Colon (tissue), 2 donors: ENCODE results near the gene SNAI1.
"Not testable (repeated sequence)": the region's sequence is repeated elsewhere in the genome, so short reads cannot be mapped to it uniquely, and the experiment has no call there.

Experiments
- FAIRE-seq: peaks from 2 replicates; lab custom pipeline; 2012; peaks lifted over from hg19 to GRCh38; lab: Jason Lieb, UNC
- donor health status: control.
- donor health status: control.

SNAI1 gene

DNA sequence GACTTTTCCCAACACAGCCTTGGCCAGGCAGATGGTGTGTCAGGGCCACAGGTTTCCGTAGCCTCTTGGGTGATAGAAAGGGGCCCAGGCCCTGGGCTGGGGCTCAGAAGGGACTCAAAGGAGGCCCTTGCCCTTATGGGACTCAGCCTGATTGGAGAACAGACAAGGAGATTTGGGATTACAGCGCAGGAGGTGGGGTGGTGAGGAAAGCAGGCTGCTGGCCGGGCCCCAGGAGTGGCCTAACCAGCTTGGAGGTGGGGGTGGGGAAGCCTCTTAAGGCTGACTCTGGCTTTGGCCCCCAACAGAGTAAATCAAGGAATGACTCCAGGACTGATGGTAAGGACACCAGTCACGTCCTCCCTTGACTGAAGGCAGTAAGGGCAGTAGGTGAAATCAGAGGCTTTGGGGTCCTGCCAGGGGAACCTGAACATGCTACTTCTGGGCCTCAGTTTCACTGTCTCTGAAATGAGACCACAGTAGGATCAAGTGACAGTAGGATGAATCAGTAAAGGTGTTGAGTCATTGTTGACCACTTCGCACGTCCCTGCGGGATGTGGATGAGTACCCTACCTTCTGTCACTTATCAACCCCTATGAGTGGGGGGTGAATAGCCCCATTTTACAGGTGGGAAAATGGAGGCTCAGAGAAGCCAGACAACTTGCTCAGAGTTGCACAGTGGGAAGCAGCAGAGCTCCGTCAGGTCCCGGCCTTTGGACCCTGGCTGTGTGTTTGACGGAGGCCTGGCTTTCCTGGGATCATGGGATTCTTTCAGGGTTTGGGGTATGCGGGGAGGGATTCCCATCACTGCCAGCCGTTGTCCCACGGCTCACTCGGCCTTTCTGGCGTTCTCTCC is 4.5 kb downstream of the SNAI1 start:
- no peak for FAIRE-seq

- no peak for FAIRE-seq
Measured at GRCh38 chr20:49987868-49988690, 5.3 kb downstream of the SNAI1 start.

DNA sequence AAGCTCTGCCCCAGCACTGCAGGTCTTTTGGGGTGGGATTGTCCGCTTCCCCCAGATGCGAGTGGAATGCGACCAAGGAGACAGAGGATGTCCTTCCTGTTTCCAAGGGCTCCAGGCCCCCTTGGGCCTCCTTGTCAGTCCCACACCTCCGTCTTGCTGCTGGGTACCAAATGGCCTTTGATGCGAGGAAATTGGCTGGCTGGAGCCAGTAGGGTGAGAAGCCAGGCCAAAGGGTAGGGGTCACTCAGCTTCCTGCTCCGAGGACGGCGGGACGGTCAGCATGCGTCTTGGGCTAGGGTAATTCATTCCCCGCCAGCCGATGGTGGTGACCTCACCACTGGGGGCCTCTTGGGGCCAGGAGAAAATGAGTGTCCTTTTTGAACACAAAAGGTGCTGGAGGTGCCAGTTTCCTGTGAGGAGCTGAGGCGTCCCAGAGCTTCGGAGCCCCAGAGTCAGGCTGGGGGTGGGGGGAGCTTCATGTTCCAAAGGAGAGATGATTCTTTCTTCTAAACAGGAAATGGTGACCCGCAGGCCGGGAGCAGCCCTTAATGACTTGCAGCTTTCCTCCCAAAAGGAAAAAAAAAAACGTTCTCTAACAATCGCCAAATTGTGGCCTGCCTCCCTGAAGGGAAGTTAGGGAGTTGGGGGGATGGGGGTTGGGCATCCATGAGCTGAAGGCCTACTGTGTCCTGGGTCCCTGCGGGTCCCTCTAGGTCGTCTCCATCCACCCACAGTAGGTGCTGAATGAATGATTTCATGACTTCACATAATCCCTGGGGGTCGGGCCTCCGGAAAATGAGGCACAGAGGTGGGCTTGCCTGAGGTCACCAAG is 6.7 kb downstream of the SNAI1 start:
- FAIRE-seq = no peak

DNA sequence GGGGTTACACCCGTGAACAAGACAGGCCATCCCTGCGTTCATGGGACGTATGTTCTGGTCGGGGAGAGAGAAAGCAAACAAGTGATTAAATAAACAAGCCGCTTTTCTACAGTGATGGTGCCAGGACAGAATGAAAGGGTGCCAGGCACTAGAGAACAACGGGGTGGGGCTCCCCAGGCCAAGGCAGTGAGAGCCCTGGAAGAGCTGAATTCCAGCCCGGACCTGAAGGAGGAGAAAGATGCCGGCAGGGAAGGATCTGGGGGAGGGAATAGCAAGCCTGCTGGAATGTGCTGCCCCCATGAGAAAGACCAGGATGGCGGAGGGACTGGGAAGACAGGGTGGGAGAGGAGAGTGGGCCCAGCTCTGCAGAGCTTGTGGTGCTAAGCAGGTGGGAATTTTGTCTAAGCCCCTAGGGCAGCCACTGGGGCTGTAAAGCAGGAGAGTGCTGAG is 7.5 kb downstream of the SNAI1 start:
- no peak for FAIRE-seq

- FAIRE-seq = no peak
Measured at GRCh38 chr20:49993301-49993751, 10.5 kb downstream of the SNAI1 start.

DNA sequence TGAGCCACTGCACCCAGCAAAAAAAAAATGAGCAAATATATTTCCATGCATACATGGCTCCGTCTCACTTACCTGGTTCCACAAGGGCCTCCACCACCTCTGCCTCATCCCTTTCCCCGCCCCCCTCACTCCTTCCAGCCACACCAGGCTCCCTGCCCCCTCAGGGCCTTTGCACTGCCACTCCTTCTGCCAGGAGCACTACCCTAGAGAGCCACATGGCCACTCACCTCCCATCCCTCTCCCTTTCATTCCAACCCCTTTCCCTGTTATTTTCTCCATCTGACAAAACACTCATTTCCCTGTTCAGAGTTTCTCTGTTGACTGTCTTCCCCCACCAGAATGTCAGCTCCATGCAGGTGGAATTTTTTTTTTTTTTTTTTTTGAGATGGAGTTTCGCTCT is 12.8 kb downstream of the SNAI1 start:
- no peak for FAIRE-seq

DNA sequence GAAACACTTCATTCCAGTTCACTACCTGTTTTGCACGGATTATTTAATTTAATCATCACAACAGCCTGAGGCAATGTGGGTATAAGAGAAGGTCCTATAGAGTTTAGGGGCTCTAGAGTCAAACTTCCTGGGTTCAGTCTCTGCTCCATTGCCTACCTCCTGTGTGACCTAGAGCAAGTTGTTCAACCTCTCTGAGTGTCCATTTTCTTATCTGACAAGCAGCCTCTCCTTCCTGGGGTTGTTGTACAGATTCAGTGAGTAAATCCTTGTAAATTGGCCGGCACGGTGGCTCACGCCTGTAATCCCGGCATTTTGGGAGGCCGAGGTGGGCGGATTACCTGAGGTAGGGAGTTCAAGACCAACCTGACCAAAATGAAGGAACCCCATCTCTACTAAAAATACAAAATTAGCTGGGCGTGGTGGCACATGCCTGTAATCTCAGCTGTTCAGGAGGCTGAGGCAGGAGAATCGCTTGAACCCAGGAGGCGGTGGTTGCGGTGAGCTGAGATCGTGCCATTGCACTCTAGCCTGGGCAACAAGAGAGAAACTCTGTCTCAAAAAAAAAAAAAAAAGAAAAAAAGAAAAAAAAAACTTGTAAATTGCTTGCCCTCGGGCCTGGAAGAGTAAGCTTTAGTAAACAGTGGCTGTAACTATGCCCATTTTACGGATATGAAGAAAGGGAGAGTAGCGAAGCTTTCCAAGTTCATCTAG is 15.9 kb downstream of the SNAI1 start:
- not testable (repeated sequence) for FAIRE-seq

DNA sequence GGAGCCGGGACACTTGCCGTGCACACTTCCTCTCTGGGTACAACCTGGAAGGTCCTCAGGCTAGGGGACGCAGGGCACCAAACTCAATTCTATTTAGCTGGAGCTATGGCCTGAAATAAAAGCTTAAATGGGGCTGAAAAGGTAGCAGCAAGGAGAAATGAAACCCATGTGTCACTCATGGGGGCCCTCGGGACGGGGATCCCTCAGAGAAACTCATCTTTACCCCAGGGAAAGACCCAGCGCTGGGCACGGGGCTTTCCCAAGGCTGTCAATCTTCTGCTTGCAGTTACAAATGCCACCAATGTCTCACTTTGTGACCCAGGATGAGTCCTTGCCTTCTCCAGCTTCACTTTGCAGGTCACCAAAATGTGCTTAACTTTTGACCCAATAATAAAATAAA is 16.5 kb downstream of the SNAI1 start:
- no peak for FAIRE-seq

GRCh38 chr20:50000548-50001222 is 17.9 kb downstream of the SNAI1 start:
- FAIRE-seq = not testable (repeated sequence)

DNA sequence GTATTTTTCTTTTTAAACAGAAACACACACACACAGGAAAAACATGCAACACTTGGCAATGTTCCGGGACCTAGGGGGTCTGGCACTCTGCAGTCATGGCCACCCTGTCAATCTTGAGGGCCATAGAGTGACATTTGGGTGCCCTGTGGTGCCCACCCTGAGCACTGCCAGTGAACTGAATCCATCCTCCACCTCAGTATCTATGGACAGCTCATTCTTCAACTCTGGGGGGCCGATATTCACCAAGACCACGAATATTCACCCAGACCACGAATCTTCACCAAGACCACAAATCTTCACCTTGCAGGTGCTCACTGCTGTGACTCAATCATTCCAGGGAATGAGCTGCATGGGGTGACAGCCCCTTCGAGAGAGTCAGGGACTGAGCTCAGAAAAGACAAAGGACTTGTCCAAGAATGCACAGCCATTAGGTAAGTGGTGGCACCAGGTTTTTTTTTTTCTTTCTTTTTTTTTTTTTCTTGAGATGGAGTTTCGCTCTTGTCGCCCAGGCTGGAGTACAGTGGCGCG is 19.1 kb downstream of the SNAI1 start:
- no peak for FAIRE-seq

DNA sequence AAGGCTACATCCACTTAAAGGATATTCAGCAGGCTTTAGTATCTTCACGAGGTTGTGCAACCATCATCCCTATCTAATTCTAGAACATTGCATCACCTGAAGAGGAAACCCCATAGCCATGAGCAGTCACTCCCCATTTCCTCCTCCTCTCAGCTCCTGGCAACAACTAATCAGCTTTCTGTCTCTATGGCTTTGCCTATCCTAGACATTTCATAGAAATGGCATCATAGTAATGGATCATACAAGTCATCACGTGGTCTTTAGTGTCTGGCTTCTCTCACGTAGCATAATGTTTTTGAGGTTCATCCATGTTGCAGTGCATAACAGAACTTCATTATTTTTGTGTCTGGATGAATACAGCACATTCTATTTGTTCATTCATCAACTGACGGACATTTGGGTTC is 20.5 kb downstream of the SNAI1 start:
- FAIRE-seq = no peak

GRCh38 chr20:50004229-50004628 is 21.4 kb downstream of the SNAI1 start:
- no peak for FAIRE-seq

GRCh38 chr20:50005471-50005981 is 22.7 kb downstream of the SNAI1 start:
- no peak for FAIRE-seq

GRCh38 chr20:50007369-50007768 is 24.6 kb downstream of the SNAI1 start:
- FAIRE-seq = no peak

GRCh38 chr20:50008007-50008406 is 25.2 kb downstream of the SNAI1 start:
- FAIRE-seq = no peak

- FAIRE-seq = no peak
Measured at GRCh38 chr20:50009521-50010454, 27.0 kb downstream of the SNAI1 start.

- not testable (repeated sequence) for FAIRE-seq
Measured at GRCh38 chr20:50011597-50011996, 28.8 kb downstream of the SNAI1 start.

GRCh38 chr20:50012282-50013263 is 29.8 kb downstream of the SNAI1 start:
- no peak for FAIRE-seq
